K562 (cell line): ENCODE results near the gene MLLT6. TPM values are rescaled to one million over a fixed set of nuclear protein-coding genes. Genes with fewer than 3 reads are reported as not detected.
A peak's percentile ranks its signal among the peaks of the same experiment; 100 is the strongest.

Experiments used
- E2F3 ChIP-seq: fragments of 250-450 bp; sonication (Bioruptor Pico); IDR thresholded peaks from 2 replicates; pipeline ENCODE4 v1.4.0; 2020; ENCODE audit warnings: mild to moderate bottlenecking
- E4F1 ChIP-seq: fragments of 250-450 bp; sonication (Bioruptor Pico); IDR thresholded peaks from 2 replicates; pipeline ENCODE4 v1.5.0; 2021; ENCODE audit warnings: mild to moderate bottlenecking, borderline replicate concordance
- EGR1 ChIP-seq: fragments of 450-650 bp; conservative IDR thresholded peaks from 2 replicates; pipeline ENCODE4 v1.6.1; 2017; ENCODE audit warnings: mild to moderate bottlenecking
- EHMT2 ChIP-seq: fragments of 450-650 bp; IDR thresholded peaks from 2 replicates; pipeline ENCODE4 v1.6.1; 2018; ENCODE audit warnings: antibody characterized with exemption
- HBP1 ChIP-seq: fragments of 450-650 bp; formaldehyde crosslinking; IDR thresholded peaks from 2 replicates; pipeline ENCODE4 v1.4.0; 2022; ENCODE audit warnings: missing genetic modification characterization
- HES1 ChIP-seq: fragments of 450-650 bp; IDR thresholded peaks from 2 replicates; pipeline ENCODE4 v1.6.1; 2016; ENCODE audit warnings: low read depth, mild to moderate bottlenecking, moderate library complexity
- L3MBTL2 ChIP-seq: fragments of 450-650 bp; IDR thresholded peaks from 2 replicates; pipeline ENCODE4 v1.6.1; 2016; ENCODE audit warnings: mild to moderate bottlenecking, moderate library complexity
- MAX ChIP-seq: sonication (generic); formaldehyde crosslinking; IDR thresholded peaks from 2 replicates; pipeline ENCODE4 v1.9.0; 2022; ENCODE audit warnings: mild to moderate bottlenecking, missing genetic modification reagents
- NR2C1 ChIP-seq, 2 experiments: fragments of 450-650 bp; IDR thresholded peaks; 2 replicates each; pipeline ENCODE4 v1.6.1; 2017; ENCODE audit warnings: mild to moderate bottlenecking in 2 of 2, antibody characterized with exemption in 1 of 2, inconsistent platforms in 1 of 2, missing compliant biosample characterization in 1 of 2, missing genetic modification characterization in 1 of 2
- PRPF4 ChIP-seq: fragments of 200-400 bp; formaldehyde crosslinking; IDR thresholded peaks from one replicate; pipeline ENCODE4 v1.6.1; 2017; ENCODE audit warnings: low read length, low read depth, mild to moderate bottlenecking; ENCODE audit not compliant: insufficient read depth, poor library complexity, severe bottlenecking
- RBM14 ChIP-seq: fragments of 200-400 bp; formaldehyde crosslinking; IDR thresholded peaks from 2 replicates; pipeline ENCODE4 v1.6.1; 2018; ENCODE audit warnings: low read depth, mild to moderate bottlenecking, low read length, moderate library complexity, borderline replicate concordance; ENCODE audit not compliant: insufficient read depth
- SPI1 ChIP-seq: IDR thresholded peaks from 2 replicates; pipeline ENCODE4 v1.6.1; 2011; ENCODE audit warnings: low read depth, low read length, control low read depth, borderline replicate concordance
- VEZF1 ChIP-seq: fragments of 200-800 bp; sonication (Bioruptor generic); IDR thresholded peaks from 2 replicates; pipeline ENCODE4 v1.6.1; 2017; ENCODE audit warnings: missing genetic modification characterization, missing compliant biosample characterization
- ZNF239 ChIP-seq: fragments of 250-450 bp; sonication (Bioruptor Pico); IDR thresholded peaks from 2 replicates; pipeline ENCODE4 v1.4.0; 2020; ENCODE audit warnings: mild to moderate bottlenecking
- ZNF311 ChIP-seq: fragments of 250-450 bp; sonication (Bioruptor Pico); IDR thresholded peaks from 2 replicates; pipeline ENCODE4 v1.4.0; 2020; ENCODE audit warnings: mild to moderate bottlenecking, moderate library complexity
- ZNF592 ChIP-seq: fragments of 450-650 bp; IDR thresholded peaks from 2 replicates; pipeline ENCODE4 v1.6.1; 2017; ENCODE audit warnings: antibody characterized with exemption, mild to moderate bottlenecking
- polyA plus RNA-seq, 8 experiments: library from polyadenylated mRNA; depleted of rRNA in 4 of 8; stranded (reverse) in 5 of 8; unstranded in 3 of 8; fragments of >200 nt; fragmentation: Nextera tagmentation in 2 of 8; fragmentation: Illumina TruSeq in 1 of 8; extraction: Ambion mirVana in 2 of 8; extraction: Trizol in 1 of 8; gene quantifications; 2 replicates each; pipeline versions ENCODE4 v1.2.1 to v1.2.3, GENCODE V29; 2011 to 2014; ENCODE audit warnings: inconsistent platforms in 1 of 8, missing spikeins in 1 of 8
- total RNA-seq, 7 experiments: library from RNA; depleted of rRNA in 6 of 7; stranded (reverse); fragments of >200 nt in 6 of 7; fragmentation: Illumina TruSeq in 2 of 7; extraction: Trizol in 2 of 7; gene quantifications; 2 replicates each; pipeline versions ENCODE4 v1.2.1 to v1.2.3, GENCODE V29; 2011 to 2021; ENCODE audit warnings: low replicate concordance in 1 of 7

MLLT6 gene
- total and polyA plus RNA-seq, 9 of the 15 experiments (the other 6 are each of a cell fraction or from before 2014, with no cell fraction given), result 3.1 to 71.7 (median 30.0) TPM

GRCh38 chr17:38728290-38728831 lies 23.3 kb downstream of the MLLT6 start (continued):
- TF ChIP-seq RBM14, result no peak
- TF ChIP-seq HES1, result 0 out of 2 replicates have a peak, but pooled peaks have one; percentile 26
- peak; percentile 63; the same call in 1 of the 2 replicates for TF ChIP-seq HBP1 (CRISPR knock-in tag)
- peak; percentile 52 for TF ChIP-seq MAX (CRISPR knock-in tag)
- TF ChIP-seq L3MBTL2, result peak; percentile 99
- no peak for TF ChIP-seq PRPF4
- no peak for TF ChIP-seq NR2C1 (IDR thresholded peaks at IDR 0.05)
- TF ChIP-seq NR2C1 (tag; IDR thresholded peaks at IDR 0.05), result no peak
- TF ChIP-seq ZNF239 (CRISPR knock-in tag), result peak; percentile 34; the same call in 1 of the 2 replicates
- TF ChIP-seq EHMT2, result no peak
- TF ChIP-seq ZNF311 (CRISPR knock-in tag), result 0 out of 2 replicates have a peak, but pooled peaks have one; percentile 44
- peak; percentile 31; the same call in 1 of the 2 replicates for TF ChIP-seq VEZF1
- peak; percentile 85 for TF ChIP-seq EGR1
- TF ChIP-seq E4F1 (CRISPR knock-in tag), result peak; percentile 12; the same call in 1 of the 2 replicates
- TF ChIP-seq SPI1, result 0 out of 2 replicates have a peak, but pooled peaks have one; percentile 35
- 0 out of 2 replicates have a peak, but pooled peaks have one; percentile 49 for TF ChIP-seq E2F3 (CRISPR knock-in tag)
- TF ChIP-seq ZNF592, result peak; percentile 72
